ENCODE measurements around the gene MDH1B. TPM values are rescaled to one million over a fixed set of nuclear protein-coding genes. Genes with fewer than 3 reads are reported as not detected.

The MDH1B gene
- polyA plus RNA-seq, 1 donor from 2014 or later, result 11.7 TPM

DNA sequence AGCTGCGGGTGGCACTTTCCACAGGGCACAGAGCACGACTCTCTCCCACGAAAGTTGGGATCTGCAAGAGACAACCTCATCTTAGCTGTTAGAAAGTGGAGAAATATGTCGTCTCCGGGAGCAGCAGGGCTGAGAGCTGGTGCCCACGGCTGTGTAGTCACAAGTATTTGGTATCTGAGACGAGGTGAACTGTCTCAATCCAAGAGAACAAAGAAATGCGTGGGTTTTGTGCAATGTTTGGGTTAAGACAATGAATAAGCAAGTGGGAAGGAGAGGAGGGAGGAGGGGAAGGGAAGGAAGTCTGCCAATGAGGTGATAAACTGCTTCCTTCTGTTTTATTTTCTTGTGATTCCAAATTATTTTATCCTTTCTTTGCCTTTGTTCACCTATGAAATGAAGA lies 65.0 kb downstream of the MDH1B start:
- Histone ChIP-seq H2AFZ (ENCODE audit: low read depth, low read length) (no peak overlapping the region), H3K9me2 (ENCODE audit: insufficient read depth, low read length) (no peaks in the 10 kb centered on the region), H3K79me2 (replicated peaks; ENCODE audit: insufficient read depth, low read length) (no peaks in the 10 kb centered on the region), H4K20me1 (ENCODE audit: insufficient read depth) (no peaks in the 10 kb centered on the region), H3K27me3 (ENCODE audit: insufficient read depth, low read depth, low read length) (no peaks in the 10 kb centered on the region), H3K27ac (ENCODE audit: low read length) (no peak overlapping the region), H3K36me3 (ENCODE audit: insufficient read depth, low read length) (no peaks in the 10 kb centered on the region), H3K4me2 (ENCODE audit: low read length) (no peak overlapping the region), H3F3A (ENCODE audit: insufficient read depth, low read length, poor library complexity, severe bottlenecking) (no peaks in the 10 kb centered on the region), H3K9me3 (ENCODE audit: low read length) (no peaks in the 10 kb centered on the region), H3K9ac (ENCODE audit: low read length) (no peak overlapping the region), H3K4me3 (ENCODE audit: low read length) (no peak overlapping the region)
- TF ChIP-seq CTCF (IDR thresholded peaks at IDR 0.05; ENCODE audit: poor library complexity, severe bottlenecking), result no peak
- TF ChIP-seq POLR2AphosphoS5 (IDR thresholded peaks at IDR 0.05), result no peak
- TF ChIP-seq REST (IDR thresholded peaks at IDR 0.05; ENCODE audit: borderline replicate concordance), result no peak
- no peak for TF ChIP-seq EP300 (conservative IDR thresholded peaks at IDR 0.05; ENCODE audit: poor library complexity, severe bottlenecking)
- no peak for TF ChIP-seq EZH2 (IDR thresholded peaks at IDR 0.05; ENCODE audit: borderline replicate concordance, insufficient read depth, low read length, poor library complexity, severe bottlenecking)
- TF ChIP-seq MXI1 (conservative IDR thresholded peaks at IDR 0.05; ENCODE audit: poor library complexity, severe bottlenecking), result no peak
- TF ChIP-seq RAD21 (conservative IDR thresholded peaks at IDR 0.05), result no peak
- TF ChIP-seq SMC3 (conservative IDR thresholded peaks at IDR 0.05; ENCODE audit: poor library complexity), result no peak
- TF ChIP-seq TAF1 (IDR thresholded peaks at IDR 0.05; ENCODE audit: low read depth), result no peak

DNA sequence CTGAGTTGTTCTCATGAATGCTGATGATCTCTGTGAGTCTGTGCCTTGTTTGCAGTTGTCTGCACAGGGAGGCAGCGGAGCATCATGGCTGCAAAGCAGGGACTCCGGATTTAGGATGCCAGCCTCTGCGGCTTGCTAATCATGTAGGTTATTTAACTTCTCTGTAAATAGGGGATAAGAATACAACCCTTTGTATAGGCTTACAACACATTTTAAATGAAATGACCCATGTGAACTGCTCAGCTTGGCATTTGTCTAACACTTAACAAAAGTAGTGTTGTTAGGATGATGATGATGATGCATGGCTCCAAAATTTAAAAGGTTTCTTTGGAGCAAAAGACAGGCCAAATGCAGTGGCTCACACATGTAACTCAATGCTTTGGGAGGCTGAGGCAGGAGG lies 66.3 kb downstream of the MDH1B start:
- Histone ChIP-seq H2AFZ (ENCODE audit: low read depth, low read length) (no peak overlapping the region), H3K4me3 (ENCODE audit: low read length) (no peak overlapping the region), H3F3A (ENCODE audit: insufficient read depth, low read length, poor library complexity, severe bottlenecking) (no peaks in the 10 kb centered on the region), H3K9ac (ENCODE audit: low read length) (no peak overlapping the region), H3K79me2 (replicated peaks; ENCODE audit: insufficient read depth, low read length) (no peaks in the 10 kb centered on the region), H4K20me1 (ENCODE audit: insufficient read depth) (no peaks in the 10 kb centered on the region), H3K36me3 (ENCODE audit: insufficient read depth, low read length) (no peaks in the 10 kb centered on the region), H3K27me3 (ENCODE audit: insufficient read depth, low read depth, low read length) (no peaks in the 10 kb centered on the region), H3K9me3 (ENCODE audit: low read length) (no peaks in the 10 kb centered on the region), H3K4me2 (ENCODE audit: low read length) (no peak overlapping the region), H3K27ac (ENCODE audit: low read length) (no peak overlapping the region), H3K9me2 (ENCODE audit: insufficient read depth, low read length) (no peaks in the 10 kb centered on the region)
- no peak for TF ChIP-seq EP300 (conservative IDR thresholded peaks at IDR 0.05; ENCODE audit: poor library complexity, severe bottlenecking)
- no peak for TF ChIP-seq CTCF (IDR thresholded peaks at IDR 0.05; ENCODE audit: poor library complexity, severe bottlenecking)
- TF ChIP-seq MXI1 (conservative IDR thresholded peaks at IDR 0.05; ENCODE audit: poor library complexity, severe bottlenecking), result no peak
- no peak for TF ChIP-seq REST (IDR thresholded peaks at IDR 0.05; ENCODE audit: borderline replicate concordance)
- no peak for TF ChIP-seq POLR2AphosphoS5 (IDR thresholded peaks at IDR 0.05)
- TF ChIP-seq TAF1 (IDR thresholded peaks at IDR 0.05; ENCODE audit: low read depth), result no peak
- no peak for TF ChIP-seq RAD21 (conservative IDR thresholded peaks at IDR 0.05)
- TF ChIP-seq SMC3 (conservative IDR thresholded peaks at IDR 0.05; ENCODE audit: poor library complexity), result no peak
- no peak for TF ChIP-seq EZH2 (IDR thresholded peaks at IDR 0.05; ENCODE audit: borderline replicate concordance, insufficient read depth, low read length, poor library complexity, severe bottlenecking)
